Type B pancreatic cell (in vitro differentiated cells): ENCODE measurements around the gene LGALS12. TPM values are rescaled to one million over a fixed set of nuclear protein-coding genes. Genes with fewer than 3 reads are reported as not detected.
"Not testable (repeated sequence)": the region's sequence is repeated elsewhere in the genome, so short reads cannot be mapped to it uniquely, and the experiment has no call there.

Experiments
- DNase-seq: peaks from one replicate; pipeline ENCODE4 v3.0.0; 2021; ENCODE audit warnings: mixed read lengths; ENCODE audit not compliant: unreplicated experiment; ENCODE audit errors: extremely low spot score
- H3K27ac Mint-ChIP-seq: 2 replicates; pipeline ENCODE4 v1.8.0; 2021; ENCODE audit warnings: mild to moderate bottlenecking, mixed read lengths
- H3K27me3 Mint-ChIP-seq: 2 replicates; pipeline ENCODE4 v1.8.0; 2021; ENCODE audit warnings: mixed read lengths
- H3K36me3 Mint-ChIP-seq: 2 replicates; pipeline ENCODE4 v1.8.0; 2021; ENCODE audit warnings: mixed read lengths
- H3K4me1 Mint-ChIP-seq: one replicate; pipeline ENCODE4 v1.8.0; 2021; ENCODE audit warnings: mixed read lengths; ENCODE audit not compliant: unreplicated experiment
- H3K4me3 Mint-ChIP-seq: 2 replicates; pipeline ENCODE4 v1.8.0; 2021; ENCODE audit warnings: mild to moderate bottlenecking, mixed read lengths
- H3K9me3 Mint-ChIP-seq: 2 replicates; pipeline ENCODE4 v1.8.0; 2021; ENCODE audit warnings: mixed read lengths
- total RNA-seq: library from RNA; stranded (reverse); gene quantifications from 2 replicates; pipeline ENCODE4 v1.2.1, GENCODE V29; 2021; ENCODE audit warnings: low replicate concordance
- TF ChIP-seq, protein P1 (sequence below): fragments of 200-600 bp; sonication (generic); conservative IDR thresholded peaks from 2 replicates; pipeline ENCODE4 v1.5.0; 2021; ENCODE audit warnings: antibody characterized with exemption, mild to moderate bottlenecking

Gene LGALS12
- total RNA-seq, 1 donor from 2014 or later = 0.34 TPM

- Mint-ChIP-seq H3K9me3 (no peaks in the 10 kb centered on the region), H3K27me3 (no peaks in the 10 kb centered on the region), H3K4me1 (peaks cover 6% of the 10 kb centered on the region), H3K36me3 (no peaks in the 10 kb centered on the region), H3K27ac (no peak overlapping the region), H3K4me3 (no peak overlapping the region)
- no peak for DNase-seq
- TF ChIP-seq, protein P1, sequence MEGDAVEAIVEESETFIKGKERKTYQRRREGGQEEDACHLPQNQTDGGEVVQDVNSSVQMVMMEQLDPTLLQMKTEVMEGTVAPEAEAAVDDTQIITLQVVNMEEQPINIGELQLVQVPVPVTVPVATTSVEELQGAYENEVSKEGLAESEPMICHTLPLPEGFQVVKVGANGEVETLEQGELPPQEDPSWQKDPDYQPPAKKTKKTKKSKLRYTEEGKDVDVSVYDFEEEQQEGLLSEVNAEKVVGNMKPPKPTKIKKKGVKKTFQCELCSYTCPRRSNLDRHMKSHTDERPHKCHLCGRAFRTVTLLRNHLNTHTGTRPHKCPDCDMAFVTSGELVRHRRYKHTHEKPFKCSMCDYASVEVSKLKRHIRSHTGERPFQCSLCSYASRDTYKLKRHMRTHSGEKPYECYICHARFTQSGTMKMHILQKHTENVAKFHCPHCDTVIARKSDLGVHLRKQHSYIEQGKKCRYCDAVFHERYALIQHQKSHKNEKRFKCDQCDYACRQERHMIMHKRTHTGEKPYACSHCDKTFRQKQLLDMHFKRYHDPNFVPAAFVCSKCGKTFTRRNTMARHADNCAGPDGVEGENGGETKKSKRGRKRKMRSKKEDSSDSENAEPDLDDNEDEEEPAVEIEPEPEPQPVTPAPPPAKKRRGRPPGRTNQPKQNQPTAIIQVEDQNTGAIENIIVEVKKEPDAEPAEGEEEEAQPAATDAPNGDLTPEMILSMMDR = no peak
Measured at GRCh38 chr11:63547061-63547460, 41.2 kb downstream of the LGALS12 start.

GRCh38 chr11:63548178-63548577 lies 42.3 kb downstream of the LGALS12 start:
- H3K4me1 Mint-ChIP-seq = peaks cover 14% of the 10 kb centered on the region
- peaks cover 4% of the 10 kb centered on the region for H3K36me3 Mint-ChIP-seq
- no peaks in the 10 kb centered on the region for H3K27me3 Mint-ChIP-seq
- H3K9me3 Mint-ChIP-seq = peaks cover 4% of the 10 kb centered on the region
- no peak for DNase-seq
- no peak overlapping the region for H3K27ac Mint-ChIP-seq
- TF ChIP-seq, protein P1 = no peak
- no peak overlapping the region for H3K4me3 Mint-ChIP-seq

- Mint-ChIP-seq H3K4me1 (peaks cover 20% of the 10 kb centered on the region), H3K4me3 (no peak overlapping the region), H3K27me3 (no peaks in the 10 kb centered on the region), H3K9me3 (peaks cover 4% of the 10 kb centered on the region), H3K36me3 (peaks cover 4% of the 10 kb centered on the region), H3K27ac (peak overlapping the region; percentile 10)
- TF ChIP-seq, protein P1 = no peak
- DNase-seq = peak; percentile 55
Measured at GRCh38 chr11:63549411-63549810, 43.5 kb downstream of the LGALS12 start.

DNA sequence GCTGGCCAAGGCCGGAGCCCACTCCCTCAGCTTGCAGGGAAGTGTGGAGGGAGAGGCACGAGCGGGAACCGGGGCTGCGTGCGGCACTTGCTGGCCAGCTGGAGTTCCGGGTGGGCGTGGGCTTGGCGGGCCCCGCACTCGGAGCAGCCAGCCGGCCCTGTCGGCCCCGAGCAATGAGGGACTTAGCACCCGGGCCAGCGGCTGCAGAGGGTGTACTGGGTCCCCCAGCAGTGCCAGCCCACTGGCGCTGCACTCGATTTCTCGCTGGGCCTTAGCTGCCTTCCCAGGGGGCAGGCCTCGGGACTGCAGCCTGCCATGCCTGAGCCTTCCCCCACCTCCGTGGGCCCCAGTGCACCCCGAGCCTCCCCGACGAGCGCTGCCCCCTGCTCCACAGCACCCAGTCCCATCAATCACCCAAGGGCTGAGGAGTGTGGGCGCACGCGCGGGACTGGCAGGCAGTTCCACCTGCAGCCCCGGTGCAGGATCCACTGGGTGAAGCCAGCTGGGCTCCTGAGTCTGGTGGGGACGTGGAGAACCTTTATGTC lies 44.3 kb downstream of the LGALS12 start:
- H3K4me1 Mint-ChIP-seq = peaks cover 26% of the 10 kb centered on the region
- H3K9me3 Mint-ChIP-seq, H3K36me3 Mint-ChIP-seq, H3K27ac Mint-ChIP-seq, H3K4me3 Mint-ChIP-seq, H3K27me3 Mint-ChIP-seq: not testable (repeated sequence)
- peak; percentile 45 for DNase-seq

DNA sequence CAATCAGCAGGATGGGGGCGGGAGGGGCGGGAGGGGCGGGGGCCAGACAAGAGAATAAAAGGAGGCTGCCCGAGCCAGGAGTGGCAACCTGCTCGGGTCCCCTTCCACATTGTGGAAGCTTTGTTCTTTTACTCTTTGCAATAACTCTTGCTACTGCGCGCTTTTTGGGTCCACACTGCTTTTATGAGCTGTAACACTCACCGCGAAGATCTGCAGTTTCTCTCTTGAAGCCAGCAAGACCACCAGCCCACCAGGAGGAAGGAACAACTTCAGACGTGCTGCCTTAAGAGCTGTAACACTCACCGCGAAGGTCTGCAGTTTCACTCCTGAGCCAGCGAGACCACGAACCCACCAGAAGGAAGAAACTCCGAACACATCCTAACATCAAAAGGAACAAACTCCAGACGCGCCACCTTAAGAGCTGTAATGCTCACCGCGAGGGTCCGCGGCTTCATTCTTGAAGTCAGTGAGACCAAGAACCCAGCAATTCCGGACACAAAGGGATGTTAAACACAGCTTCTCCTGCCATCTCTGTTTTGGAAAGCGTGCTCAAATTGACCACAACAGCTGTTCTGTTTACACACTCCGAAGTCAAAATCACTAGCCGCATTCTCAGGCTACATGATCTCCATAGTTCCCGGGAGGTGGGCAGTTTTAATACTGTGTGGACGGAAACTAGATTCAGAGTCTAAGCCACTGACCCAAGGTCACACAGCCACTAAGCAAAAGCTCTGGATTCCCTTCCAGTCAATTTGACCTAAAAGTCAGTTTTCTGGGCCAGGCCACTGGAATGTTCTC lies 45.4 kb downstream of the LGALS12 start:
- H3K27ac Mint-ChIP-seq = peak overlapping the region; percentile 4
- peaks cover 4% of the 10 kb centered on the region for H3K9me3 Mint-ChIP-seq
- TF ChIP-seq, protein P1 = no peak
- H3K4me1 Mint-ChIP-seq = peaks cover 26% of the 10 kb centered on the region
- peaks cover 4% of the 10 kb centered on the region for H3K36me3 Mint-ChIP-seq
- H3K27me3 Mint-ChIP-seq = no peaks in the 10 kb centered on the region
- DNase-seq = peak; percentile 32
- H3K4me3 Mint-ChIP-seq = no peak overlapping the region

GRCh38 chr11:63551889-63552266 lies 46.0 kb downstream of the LGALS12 start:
- no peak overlapping the region for H3K4me3 Mint-ChIP-seq
- peaks cover 4% of the 10 kb centered on the region for H3K9me3 Mint-ChIP-seq
- peak; percentile 63 for DNase-seq
- peaks cover 4% of the 10 kb centered on the region for H3K36me3 Mint-ChIP-seq
- TF ChIP-seq, protein P1 = no peak
- H3K27ac Mint-ChIP-seq = no peak overlapping the region
- H3K4me1 Mint-ChIP-seq = peaks cover 31% of the 10 kb centered on the region
- no peaks in the 10 kb centered on the region for H3K27me3 Mint-ChIP-seq
